Effector memory CD4-positive, alpha-beta T cell (primary cell): ENCODE data around the gene PIK3R2.

ENCODE experiments used
- DNase-seq, 3 donors: peaks; one replicate each; pipeline ENCODE4 v3.0.0-alpha.2; 2020
- H3K27ac ChIP-seq: 2 replicates; pipeline ENCODE4 v1.7.0; 2013; ENCODE audit warnings: mild to moderate bottlenecking, low read length, moderate library complexity; ENCODE audit not compliant: insufficient read depth, poor library complexity, severe bottlenecking
- H3K27me3 ChIP-seq: replicated peaks from 2 replicates; pipeline ENCODE4 v1.7.0; 2013; ENCODE audit warnings: mild to moderate bottlenecking, low read length; ENCODE audit not compliant: insufficient read depth, control insufficient read depth, poor library complexity, severe bottlenecking
- H3K36me3 ChIP-seq: 2 replicates; pipeline ENCODE4 v1.7.0; 2013; ENCODE audit warnings: mild to moderate bottlenecking, low read length, moderate library complexity; ENCODE audit not compliant: control insufficient read depth, insufficient read depth
- H3K4me1 ChIP-seq: 2 replicates; pipeline ENCODE4 v1.7.0; 2013; ENCODE audit warnings: low read length, mild to moderate bottlenecking; ENCODE audit not compliant: control insufficient read depth, insufficient read depth, poor library complexity, severe bottlenecking
- H3K4me3 ChIP-seq: 2 replicates; pipeline ENCODE4 v1.7.0; 2013; ENCODE audit warnings: low read length, low read depth, mild to moderate bottlenecking; ENCODE audit not compliant: insufficient read depth, poor library complexity, severe bottlenecking
- H3K9me3 ChIP-seq: 2 replicates; pipeline ENCODE4 v1.7.0; 2013; ENCODE audit warnings: mild to moderate bottlenecking, low read length, moderate library complexity; ENCODE audit not compliant: control insufficient read depth

Gene PIK3R2

DNA sequence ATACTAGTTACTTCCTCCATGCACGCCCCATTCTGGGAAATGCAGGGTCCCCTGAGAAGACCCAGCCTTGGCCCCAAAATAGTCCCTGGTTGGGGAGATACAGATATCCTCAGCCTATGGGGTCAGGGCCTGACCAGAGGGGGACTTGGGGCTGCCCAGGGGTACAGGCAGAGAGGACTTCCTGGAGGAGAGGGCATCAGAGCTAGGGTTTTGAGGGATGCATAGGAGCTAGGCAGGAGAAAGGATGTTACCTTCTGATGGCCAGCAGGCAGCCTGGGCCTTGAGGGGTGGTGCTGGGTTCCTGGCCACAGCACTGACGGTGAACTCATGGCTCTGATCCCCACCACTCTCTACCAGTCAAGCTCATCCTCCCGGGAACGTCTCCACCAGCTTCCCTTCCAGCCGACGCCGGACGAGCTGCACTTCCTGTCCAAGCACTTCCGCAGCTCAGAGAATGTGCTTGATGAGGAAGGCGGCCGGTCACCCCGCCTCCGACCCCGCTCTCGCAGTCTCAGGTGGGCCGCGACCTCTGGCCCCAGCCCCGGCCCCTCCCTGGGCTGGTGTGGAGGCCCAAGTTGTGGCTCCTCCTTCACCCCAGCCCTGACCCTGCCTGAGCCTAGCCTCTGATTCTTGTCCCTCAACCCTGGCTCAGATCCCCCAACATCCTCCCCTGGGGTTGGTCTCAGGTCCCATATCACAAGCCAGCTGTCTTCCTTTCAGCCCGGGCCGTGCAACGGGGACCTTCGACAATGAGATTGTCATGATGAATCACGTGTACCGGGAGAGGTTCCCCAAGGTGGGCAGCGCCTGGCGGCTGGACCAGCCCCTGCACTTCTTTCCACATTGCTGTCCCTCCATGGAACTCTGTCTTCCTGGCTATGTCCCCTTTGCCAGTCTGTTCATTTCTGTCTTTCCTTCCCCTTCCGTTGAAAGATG is 29.8 kb upstream of the PIK3R2 start:
- Histone ChIP-seq H3K27ac (no peak overlapping the region), H3K36me3 (peaks cover 54% of the 10 kb centered on the region), H3K27me3 (no peaks in the 10 kb centered on the region), H3K4me3 (no peak overlapping the region), H3K9me3 (no peaks in the 10 kb centered on the region), H3K4me1 (peaks cover 18% of the 10 kb centered on the region)
- DNase-seq = no peak

DNA sequence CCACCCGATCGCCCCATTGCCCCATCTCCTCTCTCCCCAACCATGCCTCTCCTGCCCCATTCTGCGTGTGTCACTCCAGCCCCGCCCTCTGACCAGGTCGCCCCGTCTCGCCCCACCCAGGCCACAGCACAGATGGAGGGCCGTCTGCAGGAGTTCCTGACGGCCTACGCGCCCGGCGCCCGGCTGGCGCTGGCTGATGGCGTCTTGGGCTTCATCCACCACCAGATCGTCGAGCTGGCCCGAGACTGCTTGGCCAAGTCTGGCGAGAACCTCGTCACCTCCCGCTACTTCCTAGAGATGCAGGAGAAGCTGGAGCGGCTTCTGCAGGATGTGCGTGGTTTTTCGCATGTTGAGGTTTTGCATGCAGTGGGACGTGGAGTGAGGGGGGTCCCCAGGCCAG is 29.1 kb upstream of the PIK3R2 start:
- no peaks in the 10 kb centered on the region for H3K27me3 ChIP-seq
- no peak for DNase-seq
- H3K36me3 ChIP-seq = peaks cover 61% of the 10 kb centered on the region

DNA sequence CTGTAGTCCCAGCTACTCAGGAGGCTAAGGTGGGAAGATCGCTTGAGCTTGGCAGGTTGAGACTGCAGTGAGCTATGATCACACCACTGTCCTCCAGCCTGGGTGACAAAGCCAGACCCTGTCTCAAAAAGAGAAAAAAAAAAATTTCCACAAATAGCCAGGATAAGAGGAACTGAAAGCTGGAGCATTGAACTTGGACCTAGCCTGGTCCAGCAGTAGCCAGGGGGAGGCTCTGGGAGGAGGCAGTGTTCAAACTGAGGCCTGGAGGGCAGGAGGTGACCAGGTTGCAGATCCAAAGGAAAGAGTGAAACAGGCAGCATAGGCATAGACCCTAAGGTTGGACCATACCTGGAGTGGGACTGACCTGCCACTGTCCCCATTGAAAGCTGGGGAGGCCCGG is 26.9 kb upstream of the PIK3R2 start:
- Histone ChIP-seq H3K36me3 (peaks cover 83% of the 10 kb centered on the region), H3K4me3 (no peak overlapping the region), H3K4me1 (no peaks in the 10 kb centered on the region), H3K9me3 (no peaks in the 10 kb centered on the region), H3K27ac (no peak overlapping the region), H3K27me3 (no peaks in the 10 kb centered on the region)
- no peak for DNase-seq

More for the DNA sequence above, 29.1 kb upstream of the PIK3R2 start:
- H3K4me1 ChIP-seq = peaks cover 12% of the 10 kb centered on the region
- H3K27ac ChIP-seq = no peak overlapping the region
- no peak overlapping the region for H3K4me3 ChIP-seq
- H3K9me3 ChIP-seq = no peaks in the 10 kb centered on the region

DNA sequence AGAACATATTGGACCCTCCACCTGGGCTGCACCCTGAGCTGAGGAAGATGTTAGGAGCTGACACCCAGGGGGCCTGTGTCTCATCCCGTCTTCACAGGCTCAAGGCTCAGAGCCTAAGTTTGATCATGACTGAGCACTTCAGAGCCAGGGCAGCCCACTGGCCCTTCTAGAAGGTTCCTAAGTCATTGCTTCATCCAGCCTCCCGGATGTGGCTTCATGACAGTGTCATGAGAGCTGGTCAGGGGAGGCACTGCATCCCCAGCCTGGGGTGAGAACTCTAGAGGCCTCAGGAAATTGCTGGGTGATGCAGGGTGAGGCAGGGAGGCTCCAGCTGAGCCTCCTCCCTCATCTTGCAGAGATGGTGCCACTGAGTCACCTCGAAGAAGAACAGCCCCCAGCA is 24.9 kb upstream of the PIK3R2 start:
- no peak overlapping the region for H3K27ac ChIP-seq
- peaks cover 81% of the 10 kb centered on the region for H3K36me3 ChIP-seq
- no peak overlapping the region for H3K4me3 ChIP-seq
- no peak for DNase-seq
- H3K4me1 ChIP-seq = no peaks in the 10 kb centered on the region
- H3K9me3 ChIP-seq = no peaks in the 10 kb centered on the region
- no peaks in the 10 kb centered on the region for H3K27me3 ChIP-seq

DNA sequence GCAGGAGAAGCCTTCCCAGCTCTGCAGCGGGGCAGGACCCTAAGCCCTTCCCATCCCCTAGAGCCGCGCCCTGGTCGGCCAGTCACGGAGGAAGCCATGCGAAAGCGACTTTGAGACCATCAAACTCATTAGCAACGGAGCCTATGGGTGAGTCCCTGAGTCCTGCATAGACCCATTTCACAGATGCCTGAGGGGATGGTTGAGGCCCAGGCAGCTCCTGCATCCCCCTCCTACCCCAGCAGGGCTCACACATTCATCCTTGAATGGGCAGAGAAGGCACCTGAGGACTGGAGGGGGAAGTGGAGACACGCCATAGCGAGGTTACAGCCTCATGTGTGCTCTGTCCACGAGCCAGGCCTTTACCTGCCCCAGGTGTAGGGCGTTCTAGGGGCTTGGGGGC is 24.2 kb upstream of the PIK3R2 start:
- H3K4me3 ChIP-seq = no peak overlapping the region
- no peak for DNase-seq
- H3K27me3 ChIP-seq = no peaks in the 10 kb centered on the region
- peaks cover 79% of the 10 kb centered on the region for H3K36me3 ChIP-seq
- no peak overlapping the region for H3K27ac ChIP-seq
- H3K9me3 ChIP-seq = no peaks in the 10 kb centered on the region
- no peaks in the 10 kb centered on the region for H3K4me1 ChIP-seq

DNA sequence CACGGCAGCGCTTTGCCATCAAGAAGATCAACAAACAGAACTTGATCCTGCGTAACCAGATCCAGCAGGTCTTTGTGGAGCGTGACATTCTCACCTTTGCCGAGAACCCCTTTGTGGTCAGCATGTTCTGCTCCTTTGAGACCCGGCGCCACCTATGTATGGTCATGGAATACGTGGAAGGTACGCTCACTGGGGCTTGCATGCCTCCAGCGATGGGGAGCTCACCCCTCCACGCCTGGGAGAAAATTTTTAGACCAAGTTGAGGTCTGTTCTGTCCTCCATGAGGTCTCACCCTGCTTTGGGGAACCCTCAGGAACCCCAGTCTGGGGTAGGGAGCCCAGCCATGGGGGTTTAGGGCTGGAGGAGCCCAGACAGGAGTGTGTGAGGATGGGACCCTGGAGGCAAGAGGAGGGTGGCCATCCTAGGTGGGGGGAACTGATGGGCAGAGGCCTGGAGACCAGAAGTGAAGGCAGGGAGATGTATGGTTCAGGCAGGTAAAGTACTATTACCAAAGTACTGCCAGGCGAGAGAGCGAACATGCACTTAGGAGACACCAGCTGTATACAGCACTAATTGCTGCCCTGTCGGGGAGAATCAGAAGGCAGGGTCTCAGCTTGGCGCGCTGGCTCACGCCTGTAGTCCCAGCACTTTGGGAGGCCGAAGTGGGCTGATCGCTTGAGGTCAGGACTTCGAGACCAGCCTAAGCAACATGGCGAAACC is 22.3 kb upstream of the PIK3R2 start:
- DNase-seq = no peak
- Histone ChIP-seq H3K4me3 (no peak overlapping the region), H3K36me3 (peaks cover 78% of the 10 kb centered on the region), H3K27me3 (no peaks in the 10 kb centered on the region), H3K9me3 (no peaks in the 10 kb centered on the region), H3K4me1 (no peaks in the 10 kb centered on the region), H3K27ac (no peak overlapping the region)

DNA sequence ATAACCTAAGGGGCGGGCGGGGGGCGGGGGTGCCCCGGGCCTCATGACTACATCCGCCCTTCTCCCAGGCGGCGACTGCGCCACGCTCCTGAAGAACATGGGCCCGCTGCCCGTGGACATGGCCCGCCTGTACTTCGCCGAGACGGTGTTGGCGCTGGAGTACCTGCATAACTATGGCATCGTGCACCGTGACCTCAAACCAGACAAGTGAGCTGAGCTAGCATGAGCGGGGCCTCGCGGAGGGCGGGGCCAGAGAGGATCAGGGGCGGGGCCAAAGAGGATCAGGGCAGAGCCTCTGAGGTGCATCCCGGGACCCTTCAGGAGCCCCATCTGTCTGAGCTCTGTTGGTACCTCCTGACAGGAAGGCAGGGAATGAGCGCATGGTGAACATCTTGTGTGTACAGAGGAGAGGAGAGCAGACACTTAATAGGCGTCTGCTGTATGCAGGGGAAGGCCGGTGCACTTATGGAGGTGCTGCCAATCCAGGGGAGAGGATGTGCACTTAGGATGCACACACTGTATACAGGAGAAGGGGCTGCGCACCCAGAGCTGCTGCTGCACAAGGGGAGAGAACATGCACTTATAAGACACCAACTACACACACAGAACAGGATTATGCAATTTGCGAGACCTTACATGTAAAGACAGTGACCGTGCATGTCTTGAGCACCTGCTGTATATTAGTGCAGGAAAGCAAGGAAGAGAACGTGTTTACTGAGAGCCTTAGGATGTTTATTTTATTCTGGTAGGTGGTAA is 20.9 kb upstream of the PIK3R2 start:
- no peak overlapping the region for H3K27ac ChIP-seq
- H3K27me3 ChIP-seq = no peaks in the 10 kb centered on the region
- no peaks in the 10 kb centered on the region for H3K9me3 ChIP-seq
- H3K36me3 ChIP-seq = peaks cover 82% of the 10 kb centered on the region
- H3K4me3 ChIP-seq = no peak overlapping the region
- H3K4me1 ChIP-seq = no peaks in the 10 kb centered on the region
- DNase-seq = no peak

DNA sequence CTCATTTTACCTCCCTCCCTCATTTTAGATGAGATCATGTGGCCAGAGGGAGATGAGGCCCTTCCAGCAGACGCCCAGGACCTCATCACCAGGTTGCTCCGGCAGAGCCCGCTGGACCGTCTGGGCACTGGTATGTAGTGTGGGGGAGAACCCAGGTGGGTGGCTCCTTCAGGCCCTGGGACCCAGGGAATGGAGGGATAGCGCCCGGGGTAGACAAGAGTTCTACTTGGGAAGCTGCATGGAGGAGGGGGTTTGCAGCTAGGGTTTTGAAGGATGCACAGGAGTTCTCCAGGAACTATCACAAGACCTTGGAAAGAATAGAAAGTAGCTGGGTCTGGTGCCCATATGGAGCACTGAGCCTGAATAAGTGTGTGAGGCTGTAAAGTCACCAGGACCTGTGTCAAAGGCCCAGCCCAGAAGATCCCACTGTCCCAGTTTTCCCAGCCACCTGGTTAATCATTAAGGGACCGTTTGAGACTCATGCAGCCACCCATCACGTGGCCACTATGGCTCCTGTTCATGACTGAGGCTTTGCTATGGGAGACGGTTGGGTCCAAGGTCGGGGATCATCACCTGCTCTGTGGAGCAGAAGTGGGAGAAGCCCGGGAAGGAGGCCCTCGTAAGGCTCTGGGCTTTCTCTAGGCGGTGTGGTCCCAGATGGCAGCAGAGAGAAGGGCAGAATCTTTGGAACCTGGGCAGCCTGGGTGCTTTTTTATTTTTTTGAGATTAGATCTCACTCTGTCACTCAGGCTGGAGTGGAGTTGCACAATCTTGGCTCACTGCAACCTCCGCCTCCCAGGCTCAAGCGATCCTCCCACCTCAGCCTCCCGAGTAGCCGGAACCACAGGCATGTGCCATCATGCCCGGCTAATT is 17.0 kb upstream of the PIK3R2 start:
- H3K27me3 ChIP-seq = no peaks in the 10 kb centered on the region
- H3K4me1 ChIP-seq = no peaks in the 10 kb centered on the region
- DNase-seq = no peak
- H3K36me3 ChIP-seq = peaks cover 67% of the 10 kb centered on the region
- no peaks in the 10 kb centered on the region for H3K9me3 ChIP-seq
- no peak overlapping the region for H3K4me3 ChIP-seq
- no peak overlapping the region for H3K27ac ChIP-seq

DNA sequence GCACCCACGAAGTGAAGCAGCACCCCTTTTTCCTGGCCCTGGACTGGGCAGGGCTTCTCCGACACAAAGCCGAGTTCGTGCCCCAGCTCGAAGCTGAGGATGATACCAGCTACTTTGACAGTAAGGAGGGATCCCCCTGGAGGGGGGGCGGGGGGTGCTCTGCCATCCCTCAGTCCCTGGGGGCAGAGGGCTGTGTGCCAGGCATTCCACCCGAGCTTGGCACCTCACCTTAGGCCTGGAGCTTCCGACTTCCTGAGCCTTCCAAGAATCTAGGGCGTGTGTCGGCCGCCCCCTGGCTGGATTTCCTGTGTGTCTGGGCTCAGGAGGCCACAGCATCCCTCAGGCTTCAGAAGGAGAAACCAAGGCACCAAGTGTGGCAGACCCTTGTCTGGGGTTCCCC is 15.7 kb upstream of the PIK3R2 start:
- Histone ChIP-seq H3K4me1 (no peaks in the 10 kb centered on the region), H3K4me3 (no peak overlapping the region), H3K36me3 (peaks cover 71% of the 10 kb centered on the region)

More for the DNA sequence above, 15.7 kb upstream of the PIK3R2 start:
- no peak for DNase-seq
- Histone ChIP-seq H3K9me3 (no peaks in the 10 kb centered on the region), H3K27ac (no peak overlapping the region), H3K27me3 (no peaks in the 10 kb centered on the region)
